ENCODE measurements around the gene PARD6G.

Gene PARD6G

GRCh38 chr18:80136679-80137078, 110.6 kb downstream of the PARD6G start:
- no peak for DNase-seq

DNA sequence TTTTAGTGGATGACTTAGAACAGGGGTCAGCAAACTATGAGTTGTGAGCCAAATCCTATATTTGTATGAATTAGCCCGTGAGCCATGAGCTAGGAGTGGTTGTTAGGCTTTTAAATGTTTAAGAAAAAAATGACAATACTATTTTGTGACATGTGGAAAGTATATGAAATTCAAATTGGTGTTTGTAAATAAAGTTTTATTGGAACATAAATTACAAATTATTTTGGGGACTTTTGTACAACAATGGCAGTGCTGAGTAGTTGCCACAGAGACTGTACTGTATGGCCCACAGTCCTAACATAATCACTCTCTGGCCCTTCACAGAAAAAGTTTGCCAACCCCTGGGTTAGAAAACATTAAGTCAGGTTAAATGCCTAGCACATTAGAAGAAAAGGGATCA, 112.2 kb downstream of the PARD6G start:
- DNase-seq: no peak

GRCh38 chr18:80133124-80133523, 114.2 kb downstream of the PARD6G start:
- no peak for DNase-seq

DNA sequence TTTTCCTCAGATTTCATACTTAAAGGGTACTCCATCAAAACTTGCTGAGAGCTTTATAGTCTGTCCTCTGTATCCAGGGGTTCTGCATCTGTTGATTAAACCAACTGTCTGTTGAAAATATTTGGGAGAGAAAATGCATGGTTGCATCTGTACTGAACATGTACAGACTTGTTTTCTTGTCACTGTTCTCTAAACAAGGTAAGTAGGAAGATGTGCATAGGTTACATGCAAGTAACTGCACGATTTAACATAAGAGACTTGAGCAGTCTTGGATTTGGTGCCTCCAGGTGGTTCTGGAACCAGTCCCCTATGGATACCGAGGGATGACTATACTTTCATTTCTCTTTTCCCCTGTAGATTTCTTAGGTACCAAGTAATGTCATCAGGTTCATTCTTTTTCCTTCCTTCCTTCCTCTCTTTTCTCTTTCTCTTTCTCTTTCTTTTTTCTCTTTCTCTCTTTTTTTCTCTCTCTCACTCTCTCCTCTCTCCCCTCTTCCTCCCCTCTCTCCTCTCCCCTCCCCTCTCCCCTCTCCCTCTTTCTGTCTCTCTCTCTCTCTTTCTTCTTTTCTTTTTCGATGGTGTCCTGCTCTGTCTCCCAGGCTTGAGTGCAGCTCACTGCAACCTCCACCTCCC, 115.0 kb downstream of the PARD6G start:
- no peak for DNase-seq

DNA sequence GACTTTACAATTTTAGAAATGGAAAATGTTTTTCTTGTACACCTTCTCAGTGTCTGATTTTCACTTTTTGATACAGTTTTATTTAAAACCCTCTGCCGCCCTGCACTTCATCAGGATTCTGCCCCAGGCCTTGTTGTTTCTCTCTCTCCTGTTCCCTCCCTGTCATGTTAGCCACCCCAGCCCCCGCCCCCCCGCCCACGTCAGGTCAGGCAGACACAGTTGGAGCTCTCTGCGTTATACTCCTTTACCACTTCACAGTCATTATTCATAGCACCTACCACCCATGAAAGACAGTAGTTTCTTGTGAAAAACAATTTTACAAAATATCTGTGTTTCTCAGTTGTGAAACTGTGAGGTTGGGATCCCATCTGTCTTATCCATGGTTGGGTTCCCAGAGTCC, 116.8 kb downstream of the PARD6G start:
- no peak for DNase-seq

DNA sequence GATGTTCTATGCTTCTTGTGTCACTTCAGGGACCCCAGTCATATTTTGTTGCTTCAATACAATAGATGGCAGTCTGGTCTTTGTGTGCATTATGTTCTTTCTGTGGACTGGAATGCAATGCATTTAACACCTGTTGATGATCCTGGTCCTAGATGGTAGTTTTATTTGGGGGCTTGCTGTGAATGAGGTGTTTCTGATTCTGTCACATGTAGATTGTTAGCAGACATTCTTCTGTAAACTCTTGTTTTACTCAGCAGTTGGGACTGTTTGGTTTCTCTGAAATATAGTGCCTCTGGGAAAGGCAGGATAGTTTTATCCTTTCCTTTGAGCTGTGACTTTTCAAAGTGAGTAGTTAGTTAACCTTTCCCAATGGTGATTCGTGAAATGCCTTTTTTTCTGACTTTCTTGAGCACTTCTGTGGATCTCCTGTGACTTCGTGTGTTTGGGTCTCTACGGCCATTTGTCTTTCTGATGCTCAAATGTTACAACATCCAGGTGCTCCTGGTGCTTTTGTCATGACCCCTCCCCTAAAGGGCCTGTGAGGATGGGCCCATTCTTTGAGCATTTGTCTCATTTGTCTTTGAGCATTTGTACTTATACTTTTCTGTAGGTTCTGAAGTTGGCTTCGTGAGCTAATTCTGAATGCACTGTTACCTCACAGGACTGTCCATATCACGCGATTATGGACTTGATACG, 117.5 kb downstream of the PARD6G start:
- DNase-seq: no peak

GRCh38 chr18:80127635-80128034, 119.7 kb downstream of the PARD6G start:
- no peak for DNase-seq

GRCh38 chr18:80126797-80127196, 120.5 kb downstream of the PARD6G start:
- DNase-seq: peak; percentile 28

DNA sequence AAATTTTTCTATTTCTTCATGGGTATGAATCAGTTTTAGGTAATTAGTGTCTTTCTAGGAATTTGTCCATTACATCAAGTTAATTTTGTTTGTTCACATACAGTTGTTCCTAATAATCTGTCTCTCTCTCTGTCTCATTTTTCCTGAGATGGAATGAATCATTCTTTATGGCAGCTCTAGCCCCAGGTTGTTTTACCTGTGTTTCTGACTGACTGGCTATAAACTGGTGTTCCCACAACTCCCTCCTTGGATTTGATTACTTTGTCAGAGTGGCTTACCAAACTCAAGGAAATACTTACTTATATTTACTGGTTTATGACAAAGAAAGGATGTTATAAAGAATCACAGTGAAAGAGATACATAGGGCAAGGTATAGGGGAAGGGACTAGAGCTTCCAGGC, 123.2 kb downstream of the PARD6G start:
- DNase-seq: no peak

DNA sequence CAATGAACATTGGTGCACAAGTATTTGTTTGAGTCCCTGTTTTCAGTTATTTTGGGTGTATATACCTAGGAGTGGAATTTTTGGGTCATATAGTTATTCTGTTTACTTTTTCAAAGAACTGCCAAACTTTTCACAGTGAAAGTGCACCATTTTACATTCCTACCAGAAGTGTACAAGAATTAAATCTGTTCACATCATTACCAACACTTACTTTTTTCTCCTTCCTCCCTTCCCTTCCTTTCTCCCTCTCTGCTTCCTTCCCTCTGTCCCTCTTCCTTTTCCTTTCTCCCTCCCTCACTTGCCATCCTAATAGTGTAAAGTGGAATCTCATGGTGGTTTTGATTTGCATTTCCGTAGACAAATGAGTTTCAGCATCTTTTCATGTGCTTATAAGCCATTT, 126.4 kb downstream of the PARD6G start:
- no peak for DNase-seq

DNA sequence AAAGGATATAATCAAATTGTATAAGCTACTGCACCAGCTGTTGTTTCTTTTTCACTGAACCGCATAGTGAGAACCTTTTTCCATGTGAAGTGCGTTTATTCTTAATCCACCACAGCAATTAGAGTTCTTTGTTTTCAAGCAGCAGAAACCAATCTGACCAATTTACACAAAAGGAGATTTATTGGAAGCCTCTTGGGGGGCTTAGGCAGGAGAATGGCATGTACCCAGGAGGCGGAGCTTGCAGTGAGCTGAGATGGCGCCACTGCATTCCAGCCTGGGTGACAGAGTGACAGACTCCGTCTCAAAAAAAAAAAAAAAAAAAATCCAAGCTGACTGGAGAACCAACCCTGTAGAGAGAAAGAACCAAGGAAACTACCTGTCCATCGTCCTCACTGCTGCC, 128.2 kb downstream of the PARD6G start:
- DNase-seq: no peak

GRCh38 chr18:80115035-80115434, 132.3 kb downstream of the PARD6G start:
- no peak for DNase-seq

- no peak for DNase-seq
These were observed 134.6 kb downstream of the PARD6G start for GRCh38 chr18:80112624-80113248.

DNA sequence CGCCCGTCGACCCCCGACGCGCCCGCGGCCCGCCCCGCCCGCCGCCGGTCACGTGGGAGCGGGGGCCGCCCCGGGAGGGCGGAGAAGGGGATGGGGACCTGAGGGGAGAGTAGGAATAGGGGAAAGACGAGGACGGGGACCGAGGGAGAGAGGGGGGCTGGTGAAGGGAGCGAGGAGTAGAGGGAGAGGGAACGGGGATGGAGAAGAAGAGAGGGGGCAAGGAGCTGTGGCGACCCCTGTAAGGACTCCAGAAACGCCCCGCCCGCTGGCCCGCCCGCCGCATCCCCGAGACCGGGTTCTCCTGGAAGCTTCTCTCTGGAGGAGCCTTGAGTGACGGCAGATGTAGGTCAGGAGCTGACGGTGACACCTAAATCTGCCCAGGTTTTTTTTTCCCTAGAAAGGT, 137.6 kb downstream of the PARD6G start:
- DNase-seq: peak; percentile 11

- peak; percentile 71 for DNase-seq
These were observed 138.3 kb downstream of the PARD6G start, which contains the start of gene ADNP2 for GRCh38 chr18:80108739-80109675. Gene ADNP2 (plus strand): TSS chr18:80109262. CDS start chr18:80117543, 8,281 bp downstream.

GRCh38 chr18:80108121-80108536, 139.2 kb downstream of the PARD6G start:
- DNase-seq: no peak

DNA sequence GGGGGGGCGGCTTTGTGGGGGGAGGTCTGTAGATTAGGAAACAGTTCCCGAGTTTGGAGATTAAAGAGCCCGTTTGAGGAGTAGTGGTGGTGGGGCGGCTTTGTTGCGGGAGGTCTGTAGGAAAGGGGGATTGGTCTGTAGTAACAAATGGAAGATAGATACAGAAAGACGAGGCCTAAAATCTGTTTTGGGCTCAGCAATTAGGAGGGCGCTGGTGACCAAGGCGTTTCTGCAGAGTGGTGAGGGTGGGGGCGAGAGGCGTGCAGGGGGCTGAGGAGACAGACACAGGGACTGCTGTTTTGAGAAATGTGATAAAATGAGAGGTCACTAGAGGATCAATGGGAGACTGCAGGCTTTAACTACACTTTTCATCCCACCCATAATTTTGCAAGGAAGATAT, 139.9 kb downstream of the PARD6G start:
- DNase-seq: no peak
